HG02973 (cell line): ENCODE measurements around the gene CDHR5.
A peak's percentile ranks its signal among the peaks of the same experiment; 100 is the strongest.

Experiments used
- ATAC-seq: cut with Tn5 transposase; IDR thresholded peaks from one replicate; pipeline ENCODE4 v1.9.1; 2021; ENCODE audit warnings: moderate library complexity; ENCODE audit not compliant: unreplicated experiment

The CDHR5 gene

GRCh38 chr11:569158-569885, 55.4 kb downstream of the CDHR5 start:
- ATAC-seq: no peak

- peak; percentile 73 for ATAC-seq
These were observed 56.2 kb downstream of the CDHR5 start for GRCh38 chr11:568306-569157.

- no peak for ATAC-seq
These were observed 57.0 kb downstream of the CDHR5 start for GRCh38 chr11:567629-568292.

GRCh38 chr11:567011-567628, 57.6 kb downstream of the CDHR5 start:
- no peak for ATAC-seq
